NCI-H2107 treated with DMSO at 0.1 percent for 48 hours (cell line): Measurements from ENCODE around the gene BBS7.

Source experiments
- DNase-seq: peaks from one replicate; lab custom pipeline; 2025; ENCODE audit not compliant: unreplicated experiment; lab: John Stamatoyannopoulos, UW

Gene BBS7

DNA sequence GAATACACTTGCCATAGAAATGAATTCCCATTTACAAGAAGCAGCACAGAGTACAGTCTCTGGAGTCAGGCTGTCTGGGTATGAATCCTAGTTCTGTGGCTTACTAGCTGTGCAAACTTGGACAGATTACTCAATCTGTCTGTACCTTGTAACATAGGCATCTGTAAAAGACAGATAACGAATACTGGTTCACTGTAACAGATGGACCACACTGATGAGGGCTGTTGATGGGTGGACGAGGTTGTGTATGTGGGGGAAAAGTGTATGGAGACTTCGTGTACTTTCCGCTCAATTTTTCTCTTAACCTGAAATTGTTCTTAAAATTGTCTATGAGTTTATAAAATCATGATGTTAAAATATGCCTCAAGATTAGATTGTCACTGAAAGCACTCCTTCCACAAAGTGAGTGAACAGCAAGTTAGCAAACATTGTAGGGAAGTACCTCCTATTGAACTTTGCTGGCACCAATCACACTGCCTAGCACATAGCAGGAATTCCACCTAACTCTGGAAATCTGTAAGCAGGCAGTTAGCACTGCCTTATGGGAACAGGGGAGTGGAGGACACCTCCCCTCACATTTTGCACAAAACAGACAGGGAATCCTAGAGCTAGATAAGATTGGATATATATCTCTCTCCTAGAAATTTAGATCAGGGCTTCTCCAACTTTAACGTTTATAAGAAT lies 75.6 kb downstream of the BBS7 start:
- DNase-seq: no peak

GRCh38 chr4:121792966-121793365 lies 77.3 kb downstream of the BBS7 start:
- no peak for DNase-seq

- no peak for DNase-seq
Observed at GRCh38 chr4:121791481-121791880, 78.8 kb downstream of the BBS7 start.

DNA sequence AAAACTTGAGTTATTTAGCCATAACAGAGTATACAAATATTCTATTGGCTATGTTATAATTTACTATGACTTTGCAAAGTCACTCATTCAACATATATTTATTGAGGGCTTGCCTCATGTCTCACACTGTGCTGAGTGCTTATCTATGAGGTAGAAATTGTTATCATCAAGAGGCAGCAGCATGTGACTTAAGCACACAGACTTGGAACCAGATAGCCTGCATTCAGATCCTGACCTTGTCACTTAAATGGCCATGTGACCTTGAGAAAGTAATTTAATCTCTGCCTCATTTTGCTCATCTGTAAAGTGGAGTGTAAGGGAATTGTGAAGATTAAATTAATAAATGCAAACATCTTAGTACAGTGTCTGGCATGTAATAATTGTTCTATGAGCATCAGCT lies 79.3 kb downstream of the BBS7 start:
- no peak for DNase-seq

DNA sequence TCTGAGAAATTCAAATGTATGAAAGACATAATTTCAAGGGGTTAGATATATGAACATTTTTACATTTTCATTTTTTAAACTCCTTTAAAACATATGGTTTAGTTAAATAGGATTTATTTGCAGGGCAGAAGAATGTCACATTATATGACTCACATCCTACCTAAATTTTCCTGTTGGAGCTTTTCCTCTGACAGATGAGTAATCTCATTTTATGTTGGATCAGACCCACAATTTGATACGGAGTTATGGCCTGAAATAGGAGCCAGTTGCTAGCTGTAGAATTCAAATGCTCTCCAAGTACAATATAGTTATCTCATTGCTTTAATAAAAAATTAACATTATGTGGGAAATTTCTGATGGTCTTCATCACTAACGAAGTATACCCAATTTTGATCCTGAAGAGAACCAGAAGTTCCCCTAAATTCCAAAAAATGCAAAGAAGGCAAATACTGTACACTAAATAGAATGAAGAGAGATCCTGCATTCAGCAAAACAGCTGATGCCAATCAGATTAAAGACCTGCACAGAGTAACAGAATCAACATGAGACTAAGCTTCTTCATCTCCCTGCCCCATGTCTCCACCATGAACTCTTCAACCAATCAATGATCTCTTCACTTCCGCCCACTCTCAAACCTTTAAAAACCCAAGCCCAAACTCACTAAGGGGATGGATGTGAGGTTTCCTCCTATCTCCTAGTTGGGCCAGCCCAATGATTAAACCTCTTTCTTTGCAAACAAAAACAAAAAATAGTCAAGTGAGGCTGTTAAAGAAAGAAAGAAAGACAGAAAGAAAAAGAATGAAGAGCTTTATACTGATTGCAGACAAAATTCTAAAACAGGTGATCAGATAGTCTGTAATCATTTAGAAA lies 80.1 kb downstream of the BBS7 start:
- no peak for DNase-seq

- no peak for DNase-seq
Observed at GRCh38 chr4:121789455-121789854, 80.8 kb downstream of the BBS7 start.

DNA sequence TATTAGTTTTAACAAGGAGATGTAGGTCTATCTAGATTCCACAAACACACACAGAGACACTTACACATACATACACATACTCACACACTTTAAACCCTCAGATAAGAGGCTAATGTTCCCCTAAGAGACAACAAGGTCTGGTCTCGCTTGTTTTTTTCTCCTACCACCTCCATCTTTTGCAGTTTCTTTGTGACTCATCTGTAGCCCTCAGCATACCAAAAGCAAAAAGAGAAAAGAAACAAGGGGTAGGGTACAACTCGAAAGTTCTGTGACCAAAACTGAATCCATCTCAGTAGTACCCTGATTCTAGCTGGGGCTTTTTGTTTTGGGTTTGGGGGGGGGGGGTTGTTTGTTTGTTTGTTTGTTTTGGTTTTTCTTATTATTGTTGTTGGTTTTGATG lies 81.4 kb downstream of the BBS7 start:
- no peak for DNase-seq

DNA sequence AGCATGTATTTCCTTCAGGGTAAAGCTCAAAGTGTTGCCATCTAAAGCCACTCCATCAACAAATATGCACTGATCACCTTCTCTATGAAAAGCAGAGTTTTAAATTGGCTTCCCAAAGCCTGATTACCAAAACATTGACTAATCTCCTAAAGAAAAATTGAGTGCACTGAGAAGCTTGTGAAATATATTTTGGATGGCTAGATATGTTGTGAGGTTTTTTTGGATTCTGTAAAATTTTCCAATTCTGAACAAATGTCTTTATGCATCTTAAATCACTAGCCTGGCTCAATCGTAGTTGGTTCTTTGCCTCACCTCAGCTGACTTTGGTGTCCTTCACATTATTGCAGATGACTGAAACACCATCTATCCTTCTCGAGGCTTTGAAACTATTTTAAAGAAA lies 84.1 kb downstream of the BBS7 start:
- DNase-seq: no peak

DNA sequence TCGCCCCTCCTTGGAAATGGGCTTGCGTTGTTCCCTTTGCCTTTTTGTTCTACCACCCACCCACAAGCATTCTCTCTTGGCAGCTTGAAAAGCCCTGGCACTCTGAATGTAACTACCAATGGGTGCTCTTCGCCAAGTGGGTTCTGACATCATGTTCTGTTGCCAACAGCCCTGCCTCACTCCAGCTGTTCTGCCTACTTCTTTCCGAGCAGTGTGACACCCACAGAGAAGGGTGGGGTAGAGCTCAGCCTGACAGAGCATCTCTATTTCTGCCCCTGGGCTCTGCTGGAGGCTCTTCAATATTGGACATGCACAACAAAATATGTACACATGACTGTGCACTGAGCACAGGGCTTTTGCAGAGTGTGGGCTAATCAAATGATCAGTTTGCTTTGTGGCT lies 84.8 kb downstream of the BBS7 start:
- DNase-seq: no peak

GRCh38 chr4:121784975-121785374 lies 85.3 kb downstream of the BBS7 start:
- no peak for DNase-seq

DNA sequence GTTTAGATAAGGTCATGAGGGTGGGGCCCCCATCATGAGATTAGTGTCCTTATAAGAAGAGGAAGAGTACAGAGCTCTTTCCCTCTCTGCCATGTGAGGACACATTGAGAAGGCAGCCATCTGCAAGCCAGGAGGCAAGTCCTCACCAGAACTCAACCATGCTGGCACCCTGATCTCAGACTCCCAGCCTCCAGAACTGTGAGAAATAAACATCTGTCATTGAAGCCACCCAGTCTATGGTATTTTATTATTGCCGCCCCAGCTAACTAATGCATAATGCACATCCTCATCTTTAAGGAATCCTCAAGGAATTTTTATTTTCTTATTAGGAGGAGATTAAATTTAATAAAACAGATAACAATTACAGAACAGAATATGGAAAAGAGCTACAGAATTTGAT lies 85.9 kb downstream of the BBS7 start:
- DNase-seq: no peak

GRCh38 chr4:121783210-121783609 lies 87.1 kb downstream of the BBS7 start:
- DNase-seq: no peak

DNA sequence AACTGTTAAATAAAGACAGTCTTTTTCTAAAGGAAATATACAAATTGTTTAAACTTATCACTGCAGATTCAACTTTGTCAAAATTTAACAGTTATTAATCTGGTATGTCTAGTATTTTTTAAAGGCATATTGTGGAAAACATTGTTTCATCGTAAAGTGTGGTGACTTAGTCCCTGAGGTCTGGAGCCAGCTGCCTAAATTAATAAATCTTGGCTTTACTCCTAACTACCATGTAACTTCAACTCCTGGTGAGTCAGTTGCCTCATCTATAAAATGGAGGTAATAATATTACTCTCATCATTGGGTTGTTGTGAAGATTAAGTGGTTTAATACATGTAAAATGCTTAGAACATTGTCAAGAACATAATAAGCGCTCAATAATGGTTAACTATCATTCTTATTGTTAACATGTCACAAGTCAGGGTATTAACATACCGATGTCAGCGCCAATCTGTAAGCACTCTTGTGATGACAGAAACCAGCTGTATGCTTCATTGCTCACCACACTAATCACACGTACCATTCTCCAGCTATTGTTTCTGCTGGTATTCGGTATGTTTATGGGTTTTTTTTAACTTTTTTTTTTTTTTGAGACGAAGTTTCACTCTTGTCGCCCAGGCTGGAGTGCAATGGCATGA lies 91.2 kb downstream of the BBS7 start:
- no peak for DNase-seq

DNA sequence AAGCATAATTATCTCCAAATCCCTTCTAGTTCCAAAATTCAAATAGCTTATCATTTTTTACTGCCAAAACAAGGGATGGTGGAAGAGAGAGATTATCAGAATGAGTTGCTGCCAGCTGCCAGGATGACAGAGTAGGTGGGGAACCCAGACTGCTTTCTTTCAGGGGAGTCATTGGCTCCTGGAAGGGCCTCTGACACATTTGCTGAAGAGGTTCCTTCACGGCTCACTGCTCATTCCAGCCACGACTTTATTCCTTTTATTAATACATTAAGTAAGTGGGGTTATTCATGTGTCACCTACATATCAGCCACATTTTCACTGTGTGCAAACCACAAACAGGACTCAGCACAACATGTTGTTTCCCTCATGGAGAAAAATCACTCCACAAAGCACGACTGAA lies 92.6 kb downstream of the BBS7 start:
- DNase-seq: peak; percentile 19

DNA sequence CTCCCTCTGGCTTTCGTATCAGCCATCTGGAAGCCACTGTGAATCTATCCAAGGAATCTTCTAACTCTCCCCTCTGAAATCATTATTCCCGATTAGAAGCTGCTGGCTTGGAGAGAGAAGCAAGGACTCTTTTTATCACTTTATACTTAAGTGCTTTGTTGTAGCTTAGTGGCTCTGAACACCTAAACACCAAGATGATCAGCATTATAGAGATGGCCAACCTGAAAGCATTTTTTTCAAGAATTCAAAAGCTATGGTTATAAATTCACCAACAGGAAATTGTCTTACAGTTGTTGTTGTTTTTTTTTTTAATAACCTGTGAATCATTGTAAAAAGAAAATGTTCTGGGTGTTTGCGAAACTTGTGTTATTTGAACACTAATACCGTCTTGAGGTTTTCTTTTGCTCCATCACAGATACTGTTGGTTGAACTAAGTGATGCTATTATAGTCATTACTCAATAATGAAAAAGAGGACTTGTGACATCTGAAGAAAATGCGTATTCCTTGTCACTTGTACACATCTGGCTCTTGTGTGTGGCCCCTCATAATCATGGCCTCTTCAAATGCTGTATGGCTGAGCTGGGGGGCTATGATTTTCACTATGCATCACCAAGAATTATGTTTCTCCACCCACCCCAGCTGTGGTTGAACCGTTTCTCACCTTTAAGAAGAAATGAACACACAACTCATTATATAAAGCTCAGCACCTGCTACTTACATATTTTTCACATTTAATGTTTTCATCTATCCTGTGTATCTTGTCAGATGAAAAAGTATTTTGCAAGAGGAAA lies 93.5 kb downstream of the BBS7 start:
- DNase-seq: no peak
